Measurements from ENCODE around the gene METTL13.

DNA sequence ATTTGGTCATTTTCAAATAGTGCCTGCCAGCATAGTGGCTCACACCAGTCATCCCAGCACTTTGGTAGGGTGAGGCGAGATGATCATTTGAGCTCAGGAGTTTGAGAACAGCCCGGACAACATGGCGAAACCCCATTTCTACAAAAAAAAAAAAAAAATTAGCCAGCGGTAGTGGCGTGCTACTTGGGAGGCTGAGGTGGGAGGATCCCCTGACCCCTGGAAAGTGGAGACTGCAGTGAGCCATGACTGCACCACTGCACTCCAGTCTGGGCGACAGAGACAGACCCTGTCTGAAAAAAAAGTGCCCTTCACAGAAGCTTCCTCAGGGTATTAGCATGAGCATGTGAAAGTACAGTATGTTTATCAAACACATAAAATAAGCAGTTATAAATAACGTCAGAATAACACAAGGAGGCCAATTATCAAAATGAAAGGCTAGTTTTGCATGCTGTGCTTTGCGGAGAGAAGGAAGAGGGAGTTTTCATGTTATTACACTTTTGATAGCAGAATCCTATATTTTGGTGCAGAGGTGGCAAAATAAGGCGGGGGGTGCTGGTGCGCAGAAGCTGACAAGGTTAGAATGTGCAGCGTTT is 781 bp upstream of the METTL13 start:
- TF ChIP-seq EZH2 (IDR thresholded peaks at IDR 0.05), result no peak
- TF ChIP-seq, protein P1, sequence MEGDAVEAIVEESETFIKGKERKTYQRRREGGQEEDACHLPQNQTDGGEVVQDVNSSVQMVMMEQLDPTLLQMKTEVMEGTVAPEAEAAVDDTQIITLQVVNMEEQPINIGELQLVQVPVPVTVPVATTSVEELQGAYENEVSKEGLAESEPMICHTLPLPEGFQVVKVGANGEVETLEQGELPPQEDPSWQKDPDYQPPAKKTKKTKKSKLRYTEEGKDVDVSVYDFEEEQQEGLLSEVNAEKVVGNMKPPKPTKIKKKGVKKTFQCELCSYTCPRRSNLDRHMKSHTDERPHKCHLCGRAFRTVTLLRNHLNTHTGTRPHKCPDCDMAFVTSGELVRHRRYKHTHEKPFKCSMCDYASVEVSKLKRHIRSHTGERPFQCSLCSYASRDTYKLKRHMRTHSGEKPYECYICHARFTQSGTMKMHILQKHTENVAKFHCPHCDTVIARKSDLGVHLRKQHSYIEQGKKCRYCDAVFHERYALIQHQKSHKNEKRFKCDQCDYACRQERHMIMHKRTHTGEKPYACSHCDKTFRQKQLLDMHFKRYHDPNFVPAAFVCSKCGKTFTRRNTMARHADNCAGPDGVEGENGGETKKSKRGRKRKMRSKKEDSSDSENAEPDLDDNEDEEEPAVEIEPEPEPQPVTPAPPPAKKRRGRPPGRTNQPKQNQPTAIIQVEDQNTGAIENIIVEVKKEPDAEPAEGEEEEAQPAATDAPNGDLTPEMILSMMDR (IDR thresholded peaks at IDR 0.05), result no peak

Measured in neural progenitor cell (in vitro differentiated cells).